ENCODE data around the gene RNASE11.
A peak's percentile ranks its signal among the peaks of the same experiment; 100 is the strongest.

RNASE11 gene

DNA sequence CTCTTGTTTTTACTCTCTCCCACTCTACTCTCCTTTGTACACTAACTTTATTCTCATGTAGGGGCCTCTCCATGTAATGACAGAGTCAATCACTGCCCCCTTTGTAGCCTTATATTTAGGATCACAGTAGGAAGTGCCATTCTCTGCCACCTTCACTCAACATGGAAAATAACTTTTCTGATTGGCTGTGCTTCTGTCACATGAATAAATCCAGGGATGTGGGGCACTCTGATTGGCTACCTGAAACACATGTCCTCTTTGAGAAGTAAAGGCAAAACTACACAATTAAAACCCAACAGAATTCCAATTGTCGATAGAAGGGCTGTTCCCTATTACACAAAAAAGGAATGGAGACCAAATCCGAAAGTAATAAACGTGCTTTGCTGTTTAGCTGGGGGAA, 26.8 kb downstream of the RNASE11 start, which contains the start of gene RNASE9:
Gene RNASE9 (minus strand): TSS at position 87 of the 400 bp plus-strand sequence.
- no peak within 1 kb of the TSS for H3K27ac ChIP-seq (ENCODE audit: low read length)
- no peaks in the 10 kb centered on the region for H3K27me3 ChIP-seq (ENCODE audit: control insufficient read depth, insufficient read depth, low read length)
- no CpG with 5 or more reads among the region's 3 CpGs for WGBS (ENCODE audit: insufficient coverage, insufficient read length)

DNA sequence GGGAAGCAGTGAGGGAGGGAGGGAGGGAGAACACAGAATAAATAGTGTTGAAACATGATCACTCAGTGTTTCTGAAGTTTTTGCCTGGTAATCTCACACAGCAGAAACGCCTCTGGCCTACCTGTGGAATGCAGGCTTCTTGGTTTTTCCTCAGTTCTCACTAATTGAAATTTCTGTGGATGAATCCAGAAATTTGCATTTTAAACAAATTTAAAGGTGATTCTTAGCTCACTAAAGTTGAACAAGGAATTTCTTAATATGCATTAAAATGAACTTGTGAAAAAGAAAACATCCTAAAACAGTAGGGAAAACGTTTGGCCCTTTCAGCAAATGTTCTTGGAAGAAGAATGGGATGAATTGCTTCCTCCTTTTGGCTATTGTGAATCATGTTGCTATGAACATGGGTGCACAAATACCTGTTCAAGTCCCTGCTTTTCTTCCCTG, 28.3 kb downstream of the RNASE11 start:
- Histone ChIP-seq H3K36me3 (ENCODE audit: control insufficient read depth, insufficient read depth, low read length) (no peaks in the 10 kb centered on the region; the same call in 1 of the 2 replicates), H3K27ac (ENCODE audit: low read length) (peak overlapping the region; percentile 73), H3K4me1 (ENCODE audit: control insufficient read depth, insufficient read depth, low read length) (peaks cover 4% of the 10 kb centered on the region; the same call in 1 of the 2 replicates), H3K9me3 (ENCODE audit: control insufficient read depth, insufficient read depth, low read length) (no peaks in the 10 kb centered on the region), H3K27me3 (ENCODE audit: control insufficient read depth, insufficient read depth, low read length) (no peaks in the 10 kb centered on the region), H3K4me3 (ENCODE audit: low read length) (no peak overlapping the region)
- no peak for DNase-seq (ENCODE audit: low read depth, low spot score)
- WGBS (ENCODE audit: insufficient coverage, insufficient read length) = no CpG with 5 or more reads among the region's 2 CpGs

More for the DNA sequence above, 26.8 kb downstream of the RNASE11 start, which contains the start of gene RNASE9:
- Histone ChIP-seq H3K4me3 (ENCODE audit: low read length) (no peak within 1 kb of the TSS), H3K4me1 (ENCODE audit: control insufficient read depth, insufficient read depth, low read length) (peaks cover 5% of the 10 kb centered on the region; the same call in 1 of the 2 replicates), H3K9me3 (ENCODE audit: control insufficient read depth, insufficient read depth, low read length) (no peaks in the 10 kb centered on the region), H3K36me3 (ENCODE audit: control insufficient read depth, insufficient read depth, low read length) (no peaks in the 10 kb centered on the region; the same call in 1 of the 2 replicates)
- no peak for DNase-seq (ENCODE audit: low read depth, low spot score)

DNA sequence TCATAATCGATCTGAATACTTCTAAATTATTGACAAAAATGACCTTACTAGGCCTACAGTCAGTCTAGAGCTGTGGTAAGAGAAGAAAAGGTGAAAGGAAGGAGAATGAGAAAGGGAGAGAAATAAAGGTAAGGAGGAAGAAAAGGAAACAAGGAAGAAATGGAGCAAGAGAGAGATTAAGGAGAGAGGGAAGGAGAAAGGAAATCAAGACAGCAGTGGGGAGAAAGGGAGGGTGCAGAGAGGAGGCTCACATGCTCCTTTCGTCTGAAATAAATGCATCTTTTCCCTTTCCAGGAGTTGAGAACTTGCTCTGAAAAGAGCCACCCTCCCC, 30.6 kb downstream of the RNASE11 start:
- H3K4me1 ChIP-seq (ENCODE audit: control insufficient read depth, insufficient read depth, low read length) = peaks cover 4% of the 10 kb centered on the region; the same call in 1 of the 2 replicates
- no CpG with 5 or more reads among the region's 2 CpGs for WGBS (ENCODE audit: insufficient coverage, insufficient read length)

DNA sequence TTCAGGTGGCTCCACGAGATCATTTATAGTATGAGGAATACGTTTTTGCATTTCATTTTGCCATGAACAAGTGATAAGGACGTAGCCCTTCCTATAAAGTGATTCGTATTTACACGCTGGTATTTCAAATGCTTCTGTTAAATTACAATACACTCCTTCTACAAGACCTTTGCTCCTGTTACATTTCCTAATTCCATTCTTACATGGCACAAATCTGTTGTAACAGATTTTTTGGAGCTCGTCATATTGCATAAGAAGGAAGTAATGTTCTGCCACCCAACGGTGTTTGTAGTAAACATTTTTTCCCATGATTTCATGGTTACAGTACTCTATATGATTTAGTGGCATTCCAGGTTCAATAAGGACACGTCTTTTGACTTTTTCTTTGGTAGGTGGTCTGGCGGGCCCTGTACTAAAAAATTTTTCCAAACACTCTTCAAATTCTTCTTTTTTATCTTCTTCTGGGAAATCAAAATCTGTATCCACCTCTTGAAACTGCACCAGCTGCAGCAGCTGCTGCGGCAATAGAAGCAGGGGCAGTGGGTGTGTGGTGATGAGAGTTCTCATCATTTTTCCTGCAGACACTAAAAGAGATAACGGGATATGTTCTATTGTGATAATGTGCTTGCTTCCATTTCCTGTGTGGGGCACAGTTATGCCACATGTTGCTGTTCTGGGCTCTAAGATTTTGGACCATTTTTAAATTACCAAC, 31.1 kb downstream of the RNASE11 start:
- Histone ChIP-seq H3K9me3 (ENCODE audit: control insufficient read depth, insufficient read depth, low read length) (no peaks in the 10 kb centered on the region), H3K27ac (ENCODE audit: low read length) (no peak overlapping the region), H3K4me1 (ENCODE audit: control insufficient read depth, insufficient read depth, low read length) (peaks cover 4% of the 10 kb centered on the region; the same call in 1 of the 2 replicates), H3K4me3 (ENCODE audit: low read length) (no peak overlapping the region), H3K27me3 (ENCODE audit: control insufficient read depth, insufficient read depth, low read length) (no peaks in the 10 kb centered on the region), H3K36me3 (ENCODE audit: control insufficient read depth, insufficient read depth, low read length) (no peaks in the 10 kb centered on the region)
- DNase-seq (ENCODE audit: low read depth, low spot score) = no peak
- WGBS (ENCODE audit: insufficient coverage, insufficient read length) = no CpG with 5 or more reads among the region's 11 CpGs

More for the DNA sequence above, 30.6 kb downstream of the RNASE11 start:
- H3K4me3 ChIP-seq (ENCODE audit: low read length) = no peak overlapping the region
- no peak overlapping the region for H3K27ac ChIP-seq (ENCODE audit: low read length)
- H3K9me3 ChIP-seq (ENCODE audit: control insufficient read depth, insufficient read depth, low read length) = no peaks in the 10 kb centered on the region
- DNase-seq (ENCODE audit: low read depth, low spot score) = no peak
- no peaks in the 10 kb centered on the region for H3K27me3 ChIP-seq (ENCODE audit: control insufficient read depth, insufficient read depth, low read length)
- H3K36me3 ChIP-seq (ENCODE audit: control insufficient read depth, insufficient read depth, low read length) = no peaks in the 10 kb centered on the region

DNA sequence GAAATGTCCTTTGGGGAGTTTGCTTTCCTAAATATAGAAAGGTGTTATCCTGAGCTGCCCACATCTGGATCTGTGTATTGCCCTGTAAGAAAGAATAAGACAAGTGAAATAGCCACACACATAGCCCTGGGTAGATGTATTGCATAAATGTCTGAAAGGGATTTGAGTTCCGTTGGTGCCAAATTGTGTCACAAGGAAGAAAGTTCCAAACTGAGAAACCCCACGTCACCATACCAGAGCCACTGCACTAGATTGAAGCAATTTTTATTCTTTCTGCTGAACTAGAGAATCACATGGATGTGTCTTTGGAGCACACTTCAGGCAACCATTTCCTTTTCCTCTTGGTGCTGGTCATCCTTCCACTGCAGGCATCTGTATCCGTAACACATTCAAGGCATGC, 32.0 kb downstream of the RNASE11 start:
- H3K27me3 ChIP-seq (ENCODE audit: control insufficient read depth, insufficient read depth, low read length) = no peaks in the 10 kb centered on the region
- DNase-seq (ENCODE audit: low read depth, low spot score) = no peak
- H3K4me1 ChIP-seq (ENCODE audit: control insufficient read depth, insufficient read depth, low read length) = peaks cover 4% of the 10 kb centered on the region; the same call in 1 of the 2 replicates
- no peaks in the 10 kb centered on the region for H3K9me3 ChIP-seq (ENCODE audit: control insufficient read depth, insufficient read depth, low read length)
- no CpG with 5 or more reads among the region's 3 CpGs for WGBS (ENCODE audit: insufficient coverage, insufficient read length)
- no peaks in the 10 kb centered on the region for H3K36me3 ChIP-seq (ENCODE audit: control insufficient read depth, insufficient read depth, low read length)
- H3K27ac ChIP-seq (ENCODE audit: low read length) = no peak overlapping the region
- no peak overlapping the region for H3K4me3 ChIP-seq (ENCODE audit: low read length)

DNA sequence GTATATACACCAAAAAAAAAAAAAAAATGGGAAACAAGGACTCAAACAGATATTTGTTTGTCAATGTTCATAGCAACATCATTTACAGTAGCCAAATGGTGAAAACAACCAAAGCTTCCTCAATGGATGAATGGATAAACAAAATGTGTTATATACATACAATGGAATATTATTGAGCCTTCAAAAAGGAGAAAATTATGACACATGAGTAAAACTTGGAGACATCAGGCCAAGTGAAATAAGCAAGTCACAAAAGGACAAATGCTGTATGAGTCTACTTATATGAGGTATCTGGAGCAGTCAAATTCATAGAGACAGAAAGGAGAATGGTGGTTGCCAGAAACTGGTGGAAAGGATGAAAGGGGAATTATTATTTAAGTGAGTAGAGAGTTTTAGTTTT, 34.8 kb downstream of the RNASE11 start:
- DNase-seq (ENCODE audit: low read depth, low spot score) = no peak
- Histone ChIP-seq H3K27ac (ENCODE audit: low read length) (no peak overlapping the region), H3K36me3 (ENCODE audit: control insufficient read depth, insufficient read depth, low read length) (no peaks in the 10 kb centered on the region), H3K4me3 (ENCODE audit: low read length) (no peak overlapping the region), H3K9me3 (ENCODE audit: control insufficient read depth, insufficient read depth, low read length) (no peaks in the 10 kb centered on the region), H3K4me1 (ENCODE audit: control insufficient read depth, insufficient read depth, low read length) (0 out of 2 replicates have a peak, but pooled peaks cover 1% of the 10 kb centered on the region), H3K27me3 (ENCODE audit: control insufficient read depth, insufficient read depth, low read length) (no peaks in the 10 kb centered on the region)

DNA sequence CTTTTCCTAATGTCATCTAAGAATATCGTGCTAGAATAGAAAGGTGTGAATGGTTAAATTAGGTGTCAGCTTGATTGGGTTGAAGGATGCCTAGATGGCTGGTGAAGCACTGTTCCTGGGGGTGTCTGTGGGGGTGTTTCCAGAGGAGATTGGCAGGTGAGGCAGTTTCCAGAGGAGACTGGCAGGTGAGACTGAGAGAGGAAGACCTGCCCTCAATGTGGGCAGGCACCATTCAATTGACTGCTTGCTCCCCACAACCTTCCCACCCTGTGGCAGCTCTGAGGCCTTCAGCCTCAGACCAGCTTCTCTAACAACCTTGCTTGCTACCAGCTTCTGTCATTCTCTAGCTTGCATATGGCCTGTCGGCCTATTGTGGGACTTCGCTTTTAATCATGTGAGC, 36.2 kb downstream of the RNASE11 start:
- Histone ChIP-seq H3K4me1 (ENCODE audit: control insufficient read depth, insufficient read depth, low read length) (0 out of 2 replicates have a peak, but pooled peaks cover 1% of the 10 kb centered on the region), H3K27me3 (ENCODE audit: control insufficient read depth, insufficient read depth, low read length) (no peaks in the 10 kb centered on the region), H3K4me3 (ENCODE audit: low read length) (no peak overlapping the region), H3K9me3 (ENCODE audit: control insufficient read depth, insufficient read depth, low read length) (no peaks in the 10 kb centered on the region), H3K36me3 (ENCODE audit: control insufficient read depth, insufficient read depth, low read length) (no peaks in the 10 kb centered on the region), H3K27ac (ENCODE audit: low read length) (no peak overlapping the region)
- DNase-seq (ENCODE audit: low read depth, low spot score) = no peak
- WGBS (ENCODE audit: insufficient coverage, insufficient read length) = no CpG with 5 or more reads among the region's 3 CpGs

DNA sequence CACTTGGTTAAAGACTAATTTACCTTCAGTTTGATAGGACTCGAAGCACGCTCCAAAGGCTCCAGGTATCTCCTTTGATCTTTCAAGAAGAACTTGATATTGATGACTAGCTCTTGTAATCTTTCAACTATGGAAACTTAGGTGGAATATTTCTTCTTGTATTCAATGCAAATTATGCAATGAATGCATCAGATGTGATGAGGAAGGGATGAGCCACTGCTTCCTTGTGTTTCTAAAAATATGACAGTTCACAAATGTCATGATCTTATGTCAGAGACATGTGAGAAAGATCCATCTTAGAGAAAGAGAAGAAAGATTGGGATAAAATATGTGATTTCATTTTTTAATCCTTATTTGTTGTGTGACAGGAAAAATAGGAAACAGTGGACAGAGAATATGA, 36.9 kb downstream of the RNASE11 start:
- Histone ChIP-seq H3K9me3 (ENCODE audit: control insufficient read depth, insufficient read depth, low read length) (no peaks in the 10 kb centered on the region), H3K36me3 (ENCODE audit: control insufficient read depth, insufficient read depth, low read length) (no peaks in the 10 kb centered on the region), H3K27ac (ENCODE audit: low read length) (no peak overlapping the region), H3K4me3 (ENCODE audit: low read length) (no peak overlapping the region), H3K4me1 (ENCODE audit: control insufficient read depth, insufficient read depth, low read length) (no peaks in the 10 kb centered on the region), H3K27me3 (ENCODE audit: control insufficient read depth, insufficient read depth, low read length) (no peaks in the 10 kb centered on the region)
- no peak for DNase-seq (ENCODE audit: low read depth, low spot score)
- no CpG with 5 or more reads among the region's 2 CpGs for WGBS (ENCODE audit: insufficient coverage, insufficient read length)

DNA sequence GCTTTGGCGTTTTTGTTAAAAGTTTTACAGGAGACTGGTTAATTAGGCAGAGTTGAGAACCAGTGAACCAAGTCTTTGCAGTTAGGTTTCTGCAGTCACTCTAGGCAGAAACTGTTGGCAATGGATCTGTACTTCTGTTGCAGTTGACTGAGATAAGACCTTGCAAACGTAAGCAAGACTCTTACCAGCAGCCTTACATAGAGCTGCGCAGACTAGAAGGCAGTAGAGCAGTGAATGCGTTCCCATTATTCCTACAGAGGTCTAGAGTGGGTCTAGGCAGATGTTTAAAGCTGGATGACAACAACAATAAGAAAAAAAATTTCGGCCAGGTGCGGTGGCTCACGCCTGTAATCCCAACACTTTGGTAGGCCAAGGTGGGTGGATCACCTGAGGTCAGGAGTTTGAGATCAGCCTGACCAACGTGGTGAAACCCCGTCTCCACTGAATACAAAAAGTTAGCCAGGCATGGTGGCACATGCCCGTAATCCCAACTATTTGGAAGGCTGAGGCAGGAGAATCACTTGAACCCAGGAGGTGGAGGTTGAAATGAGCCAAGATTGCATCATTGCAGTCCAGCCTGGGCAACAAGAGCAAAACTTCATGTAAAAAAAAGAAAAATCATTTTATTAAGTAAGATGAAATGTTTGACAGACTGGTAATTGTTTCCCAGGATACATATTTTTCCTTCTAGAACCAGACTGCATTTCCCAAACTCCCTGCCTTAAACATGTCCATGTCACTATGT, 39.2 kb downstream of the RNASE11 start:
- DNase-seq (ENCODE audit: low read depth, low spot score) = no peak
- Histone ChIP-seq H3K27me3 (ENCODE audit: control insufficient read depth, insufficient read depth, low read length) (no peaks in the 10 kb centered on the region), H3K36me3 (ENCODE audit: control insufficient read depth, insufficient read depth, low read length) (no peaks in the 10 kb centered on the region), H3K4me1 (ENCODE audit: control insufficient read depth, insufficient read depth, low read length) (no peaks in the 10 kb centered on the region), H3K9me3 (ENCODE audit: control insufficient read depth, insufficient read depth, low read length) (no peaks in the 10 kb centered on the region), H3K4me3 (ENCODE audit: low read length) (no peak overlapping the region), H3K27ac (ENCODE audit: low read length) (no peak overlapping the region)
- no CpG with 5 or more reads among the region's 10 CpGs for WGBS (ENCODE audit: insufficient coverage, insufficient read length)

DNA sequence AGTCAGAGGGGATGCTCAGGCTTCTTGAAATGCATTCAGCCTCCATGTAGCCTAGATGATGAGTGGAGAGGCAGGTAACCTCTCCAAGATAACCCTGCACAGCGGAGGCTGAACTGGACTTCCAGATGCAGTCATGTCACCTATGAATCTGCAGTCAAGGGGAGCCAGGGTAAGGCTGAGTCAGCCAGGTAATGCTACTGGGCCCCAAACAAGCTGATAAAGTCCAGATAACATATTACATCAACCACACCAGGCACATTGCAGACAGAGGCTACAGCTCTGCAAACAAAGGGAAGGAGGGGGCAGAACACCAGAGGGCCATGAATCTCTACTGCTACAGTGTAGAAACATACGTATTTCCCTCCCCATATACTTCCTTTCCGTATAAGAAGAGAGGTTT, 40.9 kb downstream of the RNASE11 start:
- Histone ChIP-seq H3K4me1 (ENCODE audit: control insufficient read depth, insufficient read depth, low read length) (no peaks in the 10 kb centered on the region), H3K27ac (ENCODE audit: low read length) (no peak overlapping the region), H3K36me3 (ENCODE audit: control insufficient read depth, insufficient read depth, low read length) (no peaks in the 10 kb centered on the region), H3K27me3 (ENCODE audit: control insufficient read depth, insufficient read depth, low read length) (no peaks in the 10 kb centered on the region), H3K4me3 (ENCODE audit: low read length) (no peak overlapping the region), H3K9me3 (ENCODE audit: control insufficient read depth, insufficient read depth, low read length) (no peaks in the 10 kb centered on the region)
- no peak for DNase-seq (ENCODE audit: low read depth, low spot score)
- WGBS (ENCODE audit: insufficient coverage, insufficient read length) = no CpG with 5 or more reads among the region's 3 CpGs

Data from iPS DF 6.9 (cell line).